K562 (cell line): Measurements from ENCODE around the gene SFRP5. TPM values are rescaled to one million over a fixed set of nuclear protein-coding genes. Genes with fewer than 3 reads are reported as not detected.

Experiments used
- ATAC-seq: fragments of 200-7000 bp; cut with Tn5 transposase; 3 replicates; pipeline ENCODE4 v1.9.1; 2020; ENCODE audit warnings: moderate library complexity
- BruUV-seq: library from RNA; stranded (reverse); fragments of 400-500 nt; replicated peaks from 2 replicates; lab custom pipeline; 2021; lab: Mats Ljungman, UMichigan
- CTCF ChIA-PET: fragments of 300-600 bp; formaldehyde crosslinking; extraction: SDS; loops from one replicate; lab custom pipeline; 2021; ENCODE audit warnings: low intra/inter-chr PET ratio; lab: Yijun Ruan, JAX
- POLR2A ChIA-PET: fragments of 300-600, 350-650 bp; sonication (Branson Sonifier 250); formaldehyde crosslinking; extraction: SDS; loops from one replicate; lab custom pipeline; 2021; ENCODE audit warnings: antibody characterized with exemption, inconsistent platforms; lab: Yijun Ruan, JAX
- DNase-seq, 4 experiments: peaks; one replicate each; pipeline versions ENCODE4 v3.0.0 to v3.0.0-alpha.2; 2011 to 2018; ENCODE audit warnings: low spot score in 3 of 4, mixed read lengths in 3 of 4; ENCODE audit errors: extremely low read depth in 1 of 4
- FAIRE-seq: peaks from 2 replicates; lab custom pipeline; 2011; peaks lifted over from hg19 to GRCh38; lab: Jason Lieb, UNC
- H2AFZ ChIP-seq: 2 replicates; pipeline ENCODE4 v1.6.0; 2011; ENCODE audit warnings: low read depth, low read length, control low read depth, inconsistent platforms
- H3K27ac ChIP-seq: fragments of 200-600 bp; 3 replicates; pipeline ENCODE4 v1.8.0; 2011; ENCODE audit warnings: low read depth, mild to moderate bottlenecking, control low read depth, inconsistent platforms, low read length, moderate library complexity, mixed read lengths; ENCODE audit errors: extremely low read depth
- H3K27me3 ChIP-seq, 2 experiments: fragments of 300-600 bp in 1 of 2; 2 replicates in 1 of 2; 3 replicates in 1 of 2; pipeline versions ENCODE4 v1.6.0 to v1.8.0; 2011; ENCODE audit warnings: inconsistent platforms in 2 of 2, low read length in 2 of 2, mild to moderate bottlenecking in 1 of 2, mixed read lengths in 1 of 2, moderate library complexity in 1 of 2; ENCODE audit not compliant: control insufficient read depth in 2 of 2, insufficient read depth in 2 of 2
- H3K36me3 ChIP-seq: fragments of 300-600 bp; 3 replicates; pipeline ENCODE4 v1.8.0; 2011; ENCODE audit warnings: mild to moderate bottlenecking, low read length, inconsistent platforms; ENCODE audit not compliant: control insufficient read depth, insufficient read depth
- H3K4me1 ChIP-seq, 2 experiments: fragments of 200-600 bp in 1 of 2; replicated peaks in 1 of 2; 2 replicates in 1 of 2; 3 replicates in 1 of 2; pipeline versions ENCODE4 v1.5.1 to v1.8.0; 2011; ENCODE audit warnings: inconsistent platforms in 2 of 2, low read length in 2 of 2, mild to moderate bottlenecking in 1 of 2, mixed read lengths in 1 of 2, moderate library complexity in 1 of 2; ENCODE audit not compliant: control insufficient read depth in 2 of 2, insufficient read depth in 2 of 2
- H3K4me2 ChIP-seq: 2 replicates; pipeline ENCODE4 v1.6.1; 2011; ENCODE audit warnings: low read length, control low read depth, inconsistent platforms, mixed read lengths; ENCODE audit not compliant: insufficient read depth
- H3K4me3 ChIP-seq: fragments of 200-600 bp; sonication (generic), shearing (Covaris generic); 2 replicates; pipeline ENCODE4 v1.5.1; 2016; ENCODE audit warnings: control low read depth, inconsistent platforms
- H3K79me2 ChIP-seq: fragments of 200-600 bp; 3 replicates; pipeline ENCODE4 v1.8.0; 2011; ENCODE audit warnings: low read length, inconsistent platforms; ENCODE audit not compliant: control insufficient read depth, insufficient read depth
- H3K9ac ChIP-seq, 2 experiments: 2 replicates each; pipeline versions ENCODE4 v1.6.0 to v1.6.1; 2011; ENCODE audit warnings: low read depth in 2 of 2, low read length in 2 of 2, control low read depth in 1 of 2, inconsistent platforms in 1 of 2, mild to moderate bottlenecking in 1 of 2, mixed read lengths in 1 of 2; ENCODE audit not compliant: insufficient read depth in 1 of 2
- H3K9me1 ChIP-seq: one replicate; pipeline ENCODE4 v1.6.0; 2011; ENCODE audit warnings: inconsistent platforms, mild to moderate bottlenecking, low read length, moderate library complexity; ENCODE audit not compliant: control insufficient read depth, insufficient read depth
- H3K9me3 ChIP-seq: replicated peaks from 2 replicates; pipeline ENCODE4 v1.5.1; 2011; ENCODE audit warnings: low read depth, low read length, inconsistent platforms; ENCODE audit not compliant: control insufficient read depth, insufficient read depth
- H4K20me1 ChIP-seq: replicated peaks from 2 replicates; pipeline ENCODE4 v1.6.1; 2011; ENCODE audit warnings: low read length, inconsistent platforms, mixed read lengths; ENCODE audit not compliant: control insufficient read depth, insufficient read depth
- ERF ChIP-seq: fragments of 450-650 bp; formaldehyde crosslinking; IDR thresholded peaks from 2 replicates; pipeline ENCODE4 v1.4.0; 2020; ENCODE audit warnings: mild to moderate bottlenecking, mixed read lengths
- HCFC1 ChIP-seq: IDR thresholded peaks from 2 replicates; pipeline ENCODE4 v1.6.1; 2012; ENCODE audit warnings: low read depth, low read length, improper control_type of control experiment
- MECOM ChIP-seq: fragments of 250-450 bp; sonication (Bioruptor Pico); IDR thresholded peaks from 2 replicates; pipeline ENCODE4 v1.8.0; 2022; ENCODE audit warnings: inconsistent platforms
- MITF ChIP-seq: IDR thresholded peaks from 2 replicates; pipeline ENCODE4 v1.6.1; 2014; ENCODE audit warnings: antibody characterized with exemption
- NCOA1 ChIP-seq: fragments of 450-650 bp; IDR thresholded peaks from 2 replicates; pipeline ENCODE4 v1.6.1; 2016; ENCODE audit warnings: low read depth
- PHF21A ChIP-seq: fragments of 450-650 bp; IDR thresholded peaks from 2 replicates; pipeline ENCODE4 v1.6.1; 2017; ENCODE audit warnings: low read depth, borderline replicate concordance
- POLR2A ChIP-seq: fragments of 450-650 bp; conservative IDR thresholded peaks from 2 replicates; pipeline ENCODE4 v1.6.1; 2016
- POLR3G ChIP-seq: IDR thresholded peaks from 2 replicates; pipeline ENCODE4 v1.6.1; 2011; ENCODE audit not compliant: insufficient read length, insufficient replicate concordance; ENCODE audit errors: extremely low read depth
- POU5F1 ChIP-seq: fragments of 150-350 bp; IDR thresholded peaks from 2 replicates; pipeline ENCODE4 v1.6.1; 2014; ENCODE audit warnings: borderline replicate concordance, low read length, low read depth, mild to moderate bottlenecking; ENCODE audit not compliant: partially characterized antibody
- RNF2 ChIP-seq: sonication (generic); IDR thresholded peaks from 2 replicates; pipeline ENCODE4 v1.6.1; 2016
- SETDB1 ChIP-seq: IDR thresholded peaks from one replicate; pipeline ENCODE4 v1.6.1; 2012; ENCODE audit warnings: low read length, control low read depth, inconsistent platforms
- THRA ChIP-seq: fragments of 450-650 bp; IDR thresholded peaks from 2 replicates; pipeline ENCODE4 v1.6.1; 2017; ENCODE audit warnings: mild to moderate bottlenecking, moderate library complexity
- ZNF174 ChIP-seq: fragments of 250-450 bp; sonication (Bioruptor Pico); IDR thresholded peaks from 2 replicates; pipeline ENCODE4 v1.4.0; 2020; ENCODE audit warnings: mild to moderate bottlenecking
- ZNF431 ChIP-seq: sonication (generic); formaldehyde crosslinking; IDR thresholded peaks from 2 replicates; pipeline ENCODE4 v1.8.0; 2022; ENCODE audit warnings: mild to moderate bottlenecking, missing genetic modification reagents
- WGBS: fragments of 100-300 bp; shearing (Covaris generic); methylation state at CpG from one replicate; pipeline ENCODE4 v1.1.6; 2016; ENCODE audit warnings: low coverage, mixed read lengths; ENCODE audit not compliant: insufficient coverage; ENCODE audit errors: missing lambda C conversion rate; 5-methylcytosine and 5-hydroxymethylcytosine counted together
- in situ Hi-C: fragments of 300-500 bp; cut with MboI; formaldehyde crosslinking; loops from 4 replicates; pipeline ENCODE4 v1.15.0; 2018; ENCODE audit warnings: inconsistent platforms, mixed read lengths
- intact Hi-C: fragments of 100-400 bp; cut with micrococcal nuclease; formaldehyde crosslinking; loops from 2 replicates; pipeline ENCODE4 v1.14.2; 2022
- polyA plus RNA-seq, 8 experiments: library from polyadenylated mRNA; depleted of rRNA in 4 of 8; stranded (reverse) in 5 of 8; unstranded in 3 of 8; fragments of >200 nt; fragmentation: Nextera tagmentation in 2 of 8; fragmentation: Illumina TruSeq in 1 of 8; extraction: Ambion mirVana in 2 of 8; extraction: Trizol in 1 of 8; gene quantifications; 2 replicates each; pipeline versions ENCODE4 v1.2.1 to v1.2.3, GENCODE V29; 2011 to 2014; ENCODE audit warnings: inconsistent platforms in 1 of 8, missing spikeins in 1 of 8
- total RNA-seq, 7 experiments: library from RNA; depleted of rRNA in 6 of 7; stranded (reverse); fragments of >200 nt in 6 of 7; fragmentation: Illumina TruSeq in 2 of 7; extraction: Trizol in 2 of 7; gene quantifications; 2 replicates each; pipeline versions ENCODE4 v1.2.1 to v1.2.3, GENCODE V29; 2011 to 2021; ENCODE audit warnings: low replicate concordance in 1 of 7

SFRP5 gene
- total and polyA plus RNA-seq, 9 of the 15 experiments (the other 6 are each of a cell fraction or from before 2014, with no cell fraction given) = 0.07 to 0.29 (median 0.13) TPM; not detected in 3

GRCh38 chr10:97801422-97801821 is 29.6 kb upstream of the SFRP5 start:
- Histone ChIP-seq H3K4me3 (no peak overlapping the region), H3K79me2 (no peaks in the 10 kb centered on the region), H3K4me2 (no peak overlapping the region), H3K9me1 (no peaks in the 10 kb centered on the region), H4K20me1 (no peaks in the 10 kb centered on the region), H3K27ac (no peak overlapping the region), H3K9ac (no peak overlapping the region; a peak in 1 of 4 replicates), H3K27me3 (peaks cover 0 to 5% of the 10 kb centered on the region in 2 experiments; a peak in 2 of 5 replicates), H3K4me1 (peaks cover 0 to 4% of the 10 kb centered on the region in 2 experiments; a peak in 1 of 5 replicates), H3K36me3 (no peaks in the 10 kb centered on the region), H3K9me3 (peaks cover 5% of the 10 kb centered on the region; the same call in 1 of the 2 replicates)
- DNase-seq = no peak
- in situ Hi-C loops = no loop called here
- no TSS peak for BruUV-seq
- no peak for ATAC-seq
- intact Hi-C loops = no loop called here
- 6% methylated on average over 5 of the region's 5 CpGs for WGBS
- FAIRE-seq = no peak
- ChIA-PET CTCF (interaction anchor here (0.5 kb wide), 1 partner anchor 138 kb away, joined by 4 read pairs; no protein-coding TSS in a partner anchor), POLR2A (no interaction called here)
- no peak for TF ChIP-seq ZNF174 (CRISPR knock-in tag)
- no peak for TF ChIP-seq SETDB1
- no peak for TF ChIP-seq POLR3G
- no peak for TF ChIP-seq THRA
- TF ChIP-seq POLR2A = no peak
- TF ChIP-seq ERF (CRISPR knock-in tag) = no peak
- TF ChIP-seq PHF21A = no peak
- no peak for TF ChIP-seq NCOA1
- no peak for TF ChIP-seq MECOM (CRISPR knock-in tag)
- no peak for TF ChIP-seq HCFC1
- no peak for TF ChIP-seq MITF
- TF ChIP-seq POU5F1 = no peak
- TF ChIP-seq ZNF431 (CRISPR knock-in tag) = no peak
- no peak for TF ChIP-seq RNF2
- TF ChIP-seq, all 486 proteins: peak for 0
- H2AFZ ChIP-seq = no peak overlapping the region
